SK-N-MC (cell line): ENCODE results near the gene NEDD9.

Source experiments
- EZH2 ChIP-seq: fragments of 200-600 bp; sonication (generic); IDR thresholded peaks from one replicate; pipeline ENCODE4 v1.6.1; 2017; ENCODE audit warnings: antibody characterized with exemption
- FOXP2 ChIP-seq: optimal IDR thresholded peaks from 2 replicates; pipeline ENCODE3; 2011; ENCODE audit warnings: mild to moderate bottlenecking, moderate library complexity; ENCODE audit not compliant: insufficient read depth; ENCODE audit errors: extremely low read length, control extremely low read depth
- POLR2AphosphoS5 ChIP-seq: IDR thresholded peaks from 2 replicates; pipeline ENCODE4 v1.6.1; 2012; ENCODE audit warnings: mild to moderate bottlenecking, low read depth, low read length, borderline replicate concordance

- TF ChIP-seq EZH2 (no peak), POLR2AphosphoS5 (no peak), FOXP2 (no peak)
Measured at GRCh38 chr6:11166948-11167347, 65.5 kb downstream of the NEDD9 start.
